ENCODE results near the gene VTI1A.

DNA sequence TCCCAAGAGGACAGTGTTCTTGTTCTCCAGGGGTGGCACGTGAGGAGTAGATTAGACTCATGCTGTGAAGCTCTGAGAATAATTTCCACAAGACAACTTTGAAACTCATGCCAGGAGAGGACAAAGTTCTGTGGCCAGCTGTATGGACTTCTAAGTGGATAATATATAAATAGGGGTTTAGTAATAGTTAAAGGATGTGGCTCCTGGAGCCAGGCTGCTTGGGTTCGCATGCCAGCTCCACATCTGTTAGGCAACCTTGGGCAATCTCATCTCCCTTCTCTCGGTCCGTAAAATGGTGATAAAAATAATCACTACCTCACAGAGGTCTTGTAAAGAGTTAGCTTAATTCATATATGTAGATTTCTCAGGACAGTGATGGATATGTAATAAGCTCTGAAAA, 37.3 kb upstream of the VTI1A start:
- no peak for TF ChIP-seq POLR2A (IDR thresholded peaks at IDR 0.05; ENCODE audit: low read depth, low read length)
- TF ChIP-seq POLR2AphosphoS5 (IDR thresholded peaks at IDR 0.05; ENCODE audit: low read depth, low read length) = no peak

Data from GM12892 (cell line).